Right lung (tissue), 10 donors: ENCODE measurements around the gene PEX7. TPM values are rescaled to one million over a fixed set of nuclear protein-coding genes. Genes with fewer than 3 reads are reported as not detected.
A peak's percentile ranks its signal among the peaks of the same experiment; 100 is the strongest.

ENCODE experiments used
- DNase-seq, 2 donors: peaks; one replicate each; pipeline ENCODE4 v3.0.0-alpha.2; 2013
- long read RNA-seq, 8 donors: transcript quantifications; one replicate each; lab custom pipeline, GENCODE V29; 2026
- polyA plus RNA-seq, 5 donors: library from polyadenylated mRNA; unstranded; fragments of 120-200 nt; gene quantifications; one replicate each; pipeline versions ENCODE4 v1.2.1 to v1.2.3, GENCODE V29; 2013; ENCODE audit warnings: inconsistent platforms in 1 of 5, low replicate concordance in 1 of 5; ENCODE audit not compliant: insufficient read length in 5 of 5, insufficient read depth in 1 of 5

Gene PEX7, protein sequence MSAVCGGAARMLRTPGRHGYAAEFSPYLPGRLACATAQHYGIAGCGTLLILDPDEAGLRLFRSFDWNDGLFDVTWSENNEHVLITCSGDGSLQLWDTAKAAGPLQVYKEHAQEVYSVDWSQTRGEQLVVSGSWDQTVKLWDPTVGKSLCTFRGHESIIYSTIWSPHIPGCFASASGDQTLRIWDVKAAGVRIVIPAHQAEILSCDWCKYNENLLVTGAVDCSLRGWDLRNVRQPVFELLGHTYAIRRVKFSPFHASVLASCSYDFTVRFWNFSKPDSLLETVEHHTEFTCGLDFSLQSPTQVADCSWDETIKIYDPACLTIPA
- 10 to 100 TPM in 3 of 5 donors, 1 to 10 TPM in 2; 8.1 to 12.4 (median 10.7) TPM for polyA plus RNA-seq
- long read RNA-seq, donor 1, transcript PEX7-201 (10 exons, 1,464 nt) = major isoform, 6 of 6 reads
- long read RNA-seq, donor 1, partial matches to known transcripts = 0 of 6 reads
- long read RNA-seq, donor 1, other reads (novel, unspliced or antisense) = 0 of 6 reads
- long read RNA-seq, donor 2, partial matches to known transcripts = 0 of 1 reads
- long read RNA-seq, donor 2, other reads (novel, unspliced or antisense) = 0 of 1 reads
- long read RNA-seq, donor 3, partial matches to known transcripts = 0 of 2 reads
- long read RNA-seq, donor 3, other reads (novel, unspliced or antisense) = 0 of 2 reads
- long read RNA-seq, donor 4, partial matches to known transcripts = 0 of 1 reads
- long read RNA-seq, donor 4, other reads (novel, unspliced or antisense) = 0 of 1 reads
- long read RNA-seq, donor 5, partial matches to known transcripts = 0 of 3 reads
- long read RNA-seq, donor 5, other reads (novel, unspliced or antisense) = 0 of 3 reads
- long read RNA-seq, donor 6, partial matches to known transcripts = 0 of 1 reads
- long read RNA-seq, donor 6, other reads (novel, unspliced or antisense) = 0 of 1 reads
- long read RNA-seq, donor 7, partial matches to known transcripts = 0 of 3 reads
- long read RNA-seq, donor 7, other reads (novel, unspliced or antisense) = 0 of 3 reads
- long read RNA-seq, donor 8, partial matches to known transcripts = 0 of 1 reads
- long read RNA-seq, donor 8, other reads (novel, unspliced or antisense) = 0 of 1 reads

GRCh38 chr6:136822376-136823127 lies at the start of gene PEX7:
TSS of gene PEX7 (plus strand) at chr6:136822592. CDS start at chr6:136822666, 74 bp downstream.
- peak; percentile 90 to 93 for DNase-seq

- no peak for DNase-seq
Observed at GRCh38 chr6:136772685-136773472, 49.5 kb upstream of the PEX7 start.

- DNase-seq = no peak
Observed at GRCh38 chr6:136773473-136773796, 49.0 kb upstream of the PEX7 start.

DNA sequence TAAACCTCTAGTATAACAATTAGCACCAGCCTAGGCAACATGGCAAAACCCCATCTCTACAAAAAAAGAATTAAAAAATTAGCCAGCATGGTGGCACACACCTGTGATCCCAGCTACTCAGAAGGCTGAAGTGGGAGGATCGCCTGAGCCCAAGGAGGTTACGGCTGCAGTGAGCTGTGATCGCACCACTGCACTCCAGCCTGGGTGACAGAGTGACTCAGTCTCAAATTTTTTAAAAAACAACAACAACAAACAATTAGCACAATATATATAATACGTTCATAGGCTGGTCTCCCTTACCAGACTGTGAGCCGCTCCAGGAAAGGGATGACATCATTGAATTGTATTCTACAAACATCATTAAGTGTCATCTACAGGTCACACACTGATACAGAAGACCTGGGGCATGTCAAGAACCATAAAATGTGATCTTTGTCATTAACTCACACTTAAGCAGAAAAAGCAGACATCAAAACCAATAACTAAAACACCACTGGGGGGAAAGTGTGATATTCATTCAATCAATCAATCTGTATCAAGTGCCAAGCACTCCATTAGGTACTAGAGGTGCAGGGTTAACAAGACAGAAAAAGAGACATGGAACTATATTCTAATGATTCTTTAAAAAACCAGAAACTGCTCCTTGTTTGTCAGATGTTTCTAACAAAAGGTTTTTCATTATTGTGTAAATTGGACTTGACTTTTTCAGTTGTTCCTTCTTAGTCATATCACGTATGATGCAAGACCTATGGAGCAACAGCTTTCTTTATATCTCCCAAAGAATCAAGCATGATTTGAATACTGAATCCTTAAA lies 48.0 kb upstream of the PEX7 start:
- no peak for DNase-seq

GRCh38 chr6:136775081-136775480 lies 47.3 kb upstream of the PEX7 start:
- no peak for DNase-seq

- no peak for DNase-seq
Observed at GRCh38 chr6:136775548-136775947, 46.8 kb upstream of the PEX7 start.

DNA sequence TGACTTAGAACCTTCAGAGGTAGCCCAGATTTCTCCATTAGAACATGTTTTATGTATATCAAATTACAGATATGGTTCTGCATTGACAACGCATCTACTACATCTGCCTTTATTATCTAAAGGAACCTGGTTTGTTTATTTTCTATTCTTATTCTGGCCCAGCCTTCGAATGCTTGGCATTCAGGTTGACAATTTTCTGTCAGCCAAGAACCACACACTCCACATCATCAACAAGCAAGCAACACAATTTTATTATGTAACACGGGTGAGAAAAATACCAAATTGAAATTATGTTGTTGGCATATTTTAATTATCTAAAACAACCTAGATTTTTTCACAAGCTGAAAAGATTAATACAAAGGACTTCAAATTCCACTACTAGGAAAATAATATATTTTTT lies 44.7 kb upstream of the PEX7 start:
- DNase-seq = no peak

- DNase-seq = no peak
Observed at GRCh38 chr6:136779682-136780081, 42.7 kb upstream of the PEX7 start.

DNA sequence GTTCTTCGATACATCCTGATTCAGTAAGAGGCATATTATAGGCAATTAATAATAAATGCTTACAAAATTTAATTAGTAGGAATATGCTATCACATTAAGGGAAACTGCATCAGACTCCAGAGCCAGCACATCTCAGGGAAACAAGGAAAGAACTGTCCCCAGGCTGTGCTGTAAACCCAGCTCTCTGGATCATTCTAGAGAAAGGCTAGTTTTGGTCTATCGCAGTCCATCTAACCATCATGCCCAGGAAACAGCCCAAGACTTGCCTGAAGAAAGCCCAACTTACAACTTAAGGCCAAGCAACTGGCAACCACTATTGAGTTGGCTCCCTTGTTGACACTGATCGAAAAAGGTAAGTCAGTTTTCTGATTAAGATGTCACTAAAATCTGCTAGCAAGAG lies 41.4 kb upstream of the PEX7 start:
- no peak for DNase-seq

GRCh38 chr6:136782021-136782770 lies 40.2 kb upstream of the PEX7 start:
- DNase-seq = no peak

- no peak for DNase-seq
Observed at GRCh38 chr6:136783021-136783420, 39.4 kb upstream of the PEX7 start.

GRCh38 chr6:136783495-136784270 lies 38.7 kb upstream of the PEX7 start:
- DNase-seq = no peak

DNA sequence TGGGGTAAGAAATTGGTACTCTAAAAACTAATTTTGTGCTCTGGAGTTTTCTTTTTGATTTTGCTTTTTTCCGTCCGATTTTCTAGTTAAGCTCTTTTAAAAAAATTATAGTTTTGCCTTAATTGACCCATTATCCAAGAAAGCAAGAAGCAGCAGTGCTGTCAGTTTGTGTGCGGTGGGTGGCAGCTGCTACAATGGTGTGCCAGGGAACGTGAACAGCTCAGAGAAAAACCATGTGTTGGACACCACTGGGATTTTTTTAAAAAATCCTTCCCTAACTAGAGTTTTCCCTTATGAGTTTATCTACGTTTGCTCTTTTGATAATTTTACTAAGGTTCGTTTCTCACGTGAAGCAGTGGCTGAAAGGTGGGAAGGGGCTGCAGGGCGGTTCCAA lies 38.1 kb upstream of the PEX7 start:
- no peak for DNase-seq

DNA sequence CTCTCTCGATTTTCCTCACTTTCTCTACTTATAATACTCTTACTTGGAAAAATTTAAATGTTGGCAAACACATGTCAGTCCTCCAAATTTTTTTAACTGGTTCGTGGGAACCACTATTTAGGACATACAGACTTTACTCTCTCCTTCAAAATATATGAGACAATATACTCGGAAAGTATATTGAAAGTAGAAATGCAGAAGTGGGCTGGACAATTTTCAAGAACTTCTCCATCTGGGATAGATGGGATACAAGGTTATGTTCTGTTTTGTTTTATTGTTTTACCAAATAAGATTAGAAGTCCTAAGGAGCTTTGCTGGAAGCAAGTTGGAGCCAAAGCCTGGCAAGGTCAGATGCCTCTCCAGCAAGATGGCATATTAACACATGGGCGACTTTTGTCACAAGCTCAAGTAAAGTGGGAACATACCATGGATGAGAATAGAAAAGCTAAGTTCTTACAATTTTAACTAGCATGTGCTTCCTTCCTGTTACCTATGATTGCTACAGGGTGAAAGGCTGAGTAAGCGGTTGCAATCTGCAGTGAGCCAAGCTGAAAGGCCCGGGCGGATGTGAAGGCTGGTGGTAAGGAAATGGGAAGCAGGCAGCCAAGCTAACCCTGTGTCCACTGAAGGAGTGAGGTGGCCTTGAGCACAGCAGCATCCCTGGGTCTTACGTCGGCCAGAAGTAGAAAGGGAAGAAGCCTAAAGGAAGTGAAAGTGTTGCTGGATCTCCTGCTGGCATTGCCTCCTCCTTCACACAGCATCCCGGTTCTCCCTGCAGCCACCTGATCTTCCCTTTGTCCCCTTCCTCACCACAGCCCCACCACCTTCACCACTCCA lies 37.3 kb upstream of the PEX7 start:
- DNase-seq = no peak

DNA sequence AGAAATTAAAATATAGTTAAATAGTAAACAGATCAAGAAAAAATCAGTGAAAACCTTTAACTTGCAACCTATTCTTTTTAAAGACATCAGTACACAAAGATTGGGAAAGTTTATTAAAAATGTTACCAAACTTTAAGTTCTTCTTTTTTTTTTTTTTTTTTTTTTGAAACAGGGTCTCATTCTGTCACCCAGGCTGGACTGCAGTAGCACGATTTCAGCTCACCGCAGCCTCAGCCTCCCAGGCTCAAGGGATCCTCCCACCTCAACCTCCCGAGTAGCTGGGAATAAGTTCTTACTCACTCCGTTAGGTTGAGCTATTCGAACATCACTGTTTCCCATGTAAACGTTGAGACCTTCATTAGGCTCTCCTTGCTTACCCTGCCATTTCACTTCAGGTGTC lies 35.7 kb upstream of the PEX7 start:
- DNase-seq = no peak

DNA sequence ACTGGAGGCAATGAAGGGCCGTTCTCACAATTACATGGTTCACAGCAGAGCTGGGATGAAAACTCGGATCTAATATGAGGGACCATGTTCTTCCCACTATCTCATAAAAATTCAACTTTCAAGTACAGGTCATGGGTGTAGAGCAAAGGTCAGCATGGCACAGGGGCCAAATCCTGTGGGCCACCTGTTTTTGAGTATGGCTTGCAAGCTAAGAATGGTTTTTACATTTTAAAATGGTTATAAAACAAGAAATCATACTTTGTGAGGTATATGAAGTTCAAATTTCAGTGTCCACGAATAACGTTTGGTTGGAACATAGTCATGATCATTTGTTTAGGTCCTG lies 34.7 kb upstream of the PEX7 start:
- DNase-seq = no peak

GRCh38 chr6:136788069-136788902 lies 34.1 kb upstream of the PEX7 start:
- no peak for DNase-seq
